NCI-H82 (cell line): ENCODE data around the gene PLXNB3.
"Not testable (repeated sequence)": the region's sequence is repeated elsewhere in the genome, so short reads cannot be mapped to it uniquely, and the experiment has no call there.

Experiments used
- DNase-seq: peaks from one replicate; lab custom pipeline; 2025; lab: John Stamatoyannopoulos, UW

Gene PLXNB3

GRCh38 chrX:153816831-153817690 is 53.0 kb downstream of the PLXNB3 start:
- DNase-seq, result no peak

- not testable (repeated sequence) for DNase-seq
Observed at GRCh38 chrX:153818064-153818463, 54.0 kb downstream of the PLXNB3 start.

- peak; percentile 71 for DNase-seq
Observed at GRCh38 chrX:153818571-153819383, 54.7 kb downstream of the PLXNB3 start.

- peak; percentile 50 for DNase-seq
Observed at GRCh38 chrX:153819384-153820040, 55.5 kb downstream of the PLXNB3 start.

GRCh38 chrX:153820601-153821000 is 56.6 kb downstream of the PLXNB3 start:
- peak; percentile 32 for DNase-seq

- no peak for DNase-seq
Observed at GRCh38 chrX:153821066-153821465, 57.0 kb downstream of the PLXNB3 start.

- no peak for DNase-seq
Observed at GRCh38 chrX:153824348-153824747, 60.3 kb downstream of the PLXNB3 start.

- DNase-seq, result no peak
Observed at GRCh38 chrX:153825042-153825441, 61.0 kb downstream of the PLXNB3 start.
